ENCODE data around the gene NPAS3.

NPAS3 gene

GRCh38 chr14:33586806-33587205, 648.1 kb downstream of the NPAS3 start:
- H3K9ac ChIP-seq (ENCODE audit: low read depth, low read length), result no peak overlapping the region
- no peaks in the 10 kb centered on the region for H4K20me1 ChIP-seq (ENCODE audit: insufficient read depth, low read length)
- DNase-seq, result no peak
- no peak overlapping the region for H3K27ac ChIP-seq (ENCODE audit: low read length)
- H3K27me3 ChIP-seq (ENCODE audit: insufficient read depth, low read length, poor library complexity), result peaks cover 6% of the 10 kb centered on the region
- no peak for ATAC-seq (ENCODE audit: insufficient read depth, low read depth)
- H3K4me2 ChIP-seq (ENCODE audit: insufficient read depth, low read length), result no peak overlapping the region
- no peaks in the 10 kb centered on the region for H3K9me3 ChIP-seq (ENCODE audit: insufficient read depth, low read length, severe bottlenecking)
- TF ChIP-seq, protein P1, sequence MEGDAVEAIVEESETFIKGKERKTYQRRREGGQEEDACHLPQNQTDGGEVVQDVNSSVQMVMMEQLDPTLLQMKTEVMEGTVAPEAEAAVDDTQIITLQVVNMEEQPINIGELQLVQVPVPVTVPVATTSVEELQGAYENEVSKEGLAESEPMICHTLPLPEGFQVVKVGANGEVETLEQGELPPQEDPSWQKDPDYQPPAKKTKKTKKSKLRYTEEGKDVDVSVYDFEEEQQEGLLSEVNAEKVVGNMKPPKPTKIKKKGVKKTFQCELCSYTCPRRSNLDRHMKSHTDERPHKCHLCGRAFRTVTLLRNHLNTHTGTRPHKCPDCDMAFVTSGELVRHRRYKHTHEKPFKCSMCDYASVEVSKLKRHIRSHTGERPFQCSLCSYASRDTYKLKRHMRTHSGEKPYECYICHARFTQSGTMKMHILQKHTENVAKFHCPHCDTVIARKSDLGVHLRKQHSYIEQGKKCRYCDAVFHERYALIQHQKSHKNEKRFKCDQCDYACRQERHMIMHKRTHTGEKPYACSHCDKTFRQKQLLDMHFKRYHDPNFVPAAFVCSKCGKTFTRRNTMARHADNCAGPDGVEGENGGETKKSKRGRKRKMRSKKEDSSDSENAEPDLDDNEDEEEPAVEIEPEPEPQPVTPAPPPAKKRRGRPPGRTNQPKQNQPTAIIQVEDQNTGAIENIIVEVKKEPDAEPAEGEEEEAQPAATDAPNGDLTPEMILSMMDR (IDR thresholded peaks at IDR 0.05; ENCODE audit: borderline replicate concordance, extremely low read depth, low read length, poor library complexity, severe bottlenecking), result no peak
- TF ChIP-seq EZH2 (IDR thresholded peaks at IDR 0.05; ENCODE audit: borderline replicate concordance, low read depth, low read length, severe bottlenecking), result no peak
- no peaks in the 10 kb centered on the region for H3K79me2 ChIP-seq (ENCODE audit: insufficient read depth, low read length)
- H3K4me1 ChIP-seq (ENCODE audit: insufficient read depth, low read length), result no peaks in the 10 kb centered on the region
- no peak overlapping the region for H3K4me3 ChIP-seq (ENCODE audit: low read depth in 1 of 2, low read length in 2 of 2)
- H2AFZ ChIP-seq (ENCODE audit: low read depth, low read length), result no peak overlapping the region
- no peaks in the 10 kb centered on the region for H3K36me3 ChIP-seq (ENCODE audit: insufficient read depth, low read length)

GRCh38 chr14:33587791-33588190, 649.1 kb downstream of the NPAS3 start:
- no peak for TF ChIP-seq EZH2 (IDR thresholded peaks at IDR 0.05; ENCODE audit: borderline replicate concordance, low read depth, low read length, severe bottlenecking)
- TF ChIP-seq, protein P1 (IDR thresholded peaks at IDR 0.05; ENCODE audit: borderline replicate concordance, extremely low read depth, low read length, poor library complexity, severe bottlenecking), result no peak
- no peaks in the 10 kb centered on the region for H3K4me1 ChIP-seq (ENCODE audit: insufficient read depth, low read length)
- H3K79me2 ChIP-seq (ENCODE audit: insufficient read depth, low read length), result no peaks in the 10 kb centered on the region
- H3K36me3 ChIP-seq (ENCODE audit: insufficient read depth, low read length), result no peaks in the 10 kb centered on the region
- DNase-seq, result no peak
- no peak overlapping the region for H3K27ac ChIP-seq (ENCODE audit: low read length)
- no peak overlapping the region for H3K9ac ChIP-seq (ENCODE audit: low read depth, low read length)
- no peaks in the 10 kb centered on the region for H3K9me3 ChIP-seq (ENCODE audit: insufficient read depth, low read length, severe bottlenecking)
- ATAC-seq (ENCODE audit: insufficient read depth, low read depth), result no peak
- peaks cover 4% of the 10 kb centered on the region for H3K27me3 ChIP-seq (ENCODE audit: insufficient read depth, low read length, poor library complexity)
- H4K20me1 ChIP-seq (ENCODE audit: insufficient read depth, low read length), result no peaks in the 10 kb centered on the region
- no peak overlapping the region for H3K4me2 ChIP-seq (ENCODE audit: insufficient read depth, low read length)
- H3K4me3 ChIP-seq (ENCODE audit: low read depth in 1 of 2, low read length in 2 of 2), result no peak overlapping the region
- H2AFZ ChIP-seq (ENCODE audit: low read depth, low read length), result no peak overlapping the region

GRCh38 chr14:33588771-33589170, 650.1 kb downstream of the NPAS3 start:
- H3K36me3 ChIP-seq (ENCODE audit: insufficient read depth, low read length), result no peaks in the 10 kb centered on the region
- H3K9ac ChIP-seq (ENCODE audit: low read depth, low read length), result no peak overlapping the region
- H3K4me1 ChIP-seq (ENCODE audit: insufficient read depth, low read length), result no peaks in the 10 kb centered on the region
- ATAC-seq (ENCODE audit: insufficient read depth, low read depth), result no peak
- no peak overlapping the region for H2AFZ ChIP-seq (ENCODE audit: low read depth, low read length)
- no peak overlapping the region for H3K4me3 ChIP-seq (ENCODE audit: low read depth in 1 of 2, low read length in 2 of 2)
- TF ChIP-seq, protein P1 (IDR thresholded peaks at IDR 0.05; ENCODE audit: borderline replicate concordance, extremely low read depth, low read length, poor library complexity, severe bottlenecking), result no peak
- TF ChIP-seq EZH2 (IDR thresholded peaks at IDR 0.05; ENCODE audit: borderline replicate concordance, low read depth, low read length, severe bottlenecking), result no peak
- H4K20me1 ChIP-seq (ENCODE audit: insufficient read depth, low read length), result no peaks in the 10 kb centered on the region
- H3K9me3 ChIP-seq (ENCODE audit: insufficient read depth, low read length, severe bottlenecking), result no peaks in the 10 kb centered on the region
- H3K4me2 ChIP-seq (ENCODE audit: insufficient read depth, low read length), result no peak overlapping the region
- no peak overlapping the region for H3K27ac ChIP-seq (ENCODE audit: low read length)
- no peak for DNase-seq
- no peaks in the 10 kb centered on the region for H3K27me3 ChIP-seq (ENCODE audit: insufficient read depth, low read length, poor library complexity)
- no peaks in the 10 kb centered on the region for H3K79me2 ChIP-seq (ENCODE audit: insufficient read depth, low read length)

DNA sequence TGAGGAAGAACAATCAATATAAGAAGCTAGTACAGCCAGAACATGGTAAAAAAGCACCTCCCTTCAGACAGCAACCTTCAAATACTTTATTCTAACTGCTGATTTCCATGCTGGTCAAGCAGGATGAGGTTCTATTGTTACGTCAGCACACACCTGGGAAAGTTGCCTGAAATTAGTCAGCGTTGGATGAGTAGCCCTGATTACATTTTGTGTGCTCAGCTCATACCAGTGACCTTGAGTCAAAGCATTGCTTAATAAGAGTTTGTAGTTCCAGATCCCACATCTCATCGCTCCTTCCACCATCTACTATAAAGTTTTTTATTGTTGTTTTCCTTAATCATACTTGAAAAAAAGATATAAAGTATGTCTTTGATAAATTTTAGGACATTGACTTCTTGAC, 650.7 kb downstream of the NPAS3 start:
- no peaks in the 10 kb centered on the region for H3K9me3 ChIP-seq (ENCODE audit: insufficient read depth, low read length, severe bottlenecking)
- H3K27me3 ChIP-seq (ENCODE audit: insufficient read depth, low read length, poor library complexity), result no peaks in the 10 kb centered on the region
- H3K4me3 ChIP-seq (ENCODE audit: low read depth in 1 of 2, low read length in 2 of 2), result no peak overlapping the region
- no peaks in the 10 kb centered on the region for H3K36me3 ChIP-seq (ENCODE audit: insufficient read depth, low read length)
- TF ChIP-seq, protein P1 (IDR thresholded peaks at IDR 0.05; ENCODE audit: borderline replicate concordance, extremely low read depth, low read length, poor library complexity, severe bottlenecking), result no peak
- no peak for TF ChIP-seq EZH2 (IDR thresholded peaks at IDR 0.05; ENCODE audit: borderline replicate concordance, low read depth, low read length, severe bottlenecking)
- no peak overlapping the region for H3K27ac ChIP-seq (ENCODE audit: low read length)
- no peak overlapping the region for H3K4me2 ChIP-seq (ENCODE audit: insufficient read depth, low read length)
- no peaks in the 10 kb centered on the region for H3K79me2 ChIP-seq (ENCODE audit: insufficient read depth, low read length)
- H4K20me1 ChIP-seq (ENCODE audit: insufficient read depth, low read length), result no peaks in the 10 kb centered on the region
- H3K9ac ChIP-seq (ENCODE audit: low read depth, low read length), result no peak overlapping the region
- no peaks in the 10 kb centered on the region for H3K4me1 ChIP-seq (ENCODE audit: insufficient read depth, low read length)
- H2AFZ ChIP-seq (ENCODE audit: low read depth, low read length), result no peak overlapping the region
- no peak for ATAC-seq (ENCODE audit: insufficient read depth, low read depth)
- no peak for DNase-seq

All from DND-41 (cell line).